HG02852 (cell line): ENCODE measurements around the gene AMPD3.

Source experiments
- ATAC-seq: cut with Tn5 transposase; IDR thresholded peaks from one replicate; pipeline ENCODE4 v1.9.1; 2021; ENCODE audit warnings: mild to moderate bottlenecking, moderate library complexity; ENCODE audit not compliant: unreplicated experiment

The AMPD3 gene

DNA sequence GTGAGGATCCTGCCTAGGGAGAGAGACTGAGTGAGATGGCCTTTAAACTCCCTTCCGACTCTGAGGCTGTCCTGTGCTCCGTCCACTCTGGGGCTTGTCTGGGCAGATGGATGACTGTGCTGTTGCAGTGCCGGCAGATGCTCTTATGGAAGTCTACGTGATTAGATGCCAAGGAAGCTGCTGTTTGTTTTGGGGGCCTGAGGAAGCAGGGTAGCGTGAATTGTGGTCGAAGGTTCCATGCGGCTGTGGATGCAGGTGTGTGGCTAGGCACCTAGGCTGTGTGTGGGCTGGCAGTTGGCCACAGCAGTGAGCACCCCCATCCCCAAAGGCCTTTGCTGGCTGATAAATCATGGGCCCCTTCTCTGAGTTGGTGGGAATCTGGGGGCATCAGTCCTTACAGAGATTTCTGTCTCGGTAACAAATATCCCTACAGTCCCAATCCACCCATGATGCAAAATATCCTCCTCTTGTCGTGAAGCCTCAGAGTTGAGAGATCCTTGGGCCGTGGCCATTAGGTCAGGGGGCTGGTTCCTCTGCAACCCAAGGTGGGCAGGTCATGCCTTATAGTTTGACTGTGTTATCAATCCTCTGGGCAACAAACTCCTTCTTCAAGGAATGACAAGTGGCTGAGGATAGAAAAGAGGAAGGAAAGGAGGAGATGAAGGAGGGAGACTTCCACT lies 31.2 kb downstream of the AMPD3 start:
- ATAC-seq, result no peak

DNA sequence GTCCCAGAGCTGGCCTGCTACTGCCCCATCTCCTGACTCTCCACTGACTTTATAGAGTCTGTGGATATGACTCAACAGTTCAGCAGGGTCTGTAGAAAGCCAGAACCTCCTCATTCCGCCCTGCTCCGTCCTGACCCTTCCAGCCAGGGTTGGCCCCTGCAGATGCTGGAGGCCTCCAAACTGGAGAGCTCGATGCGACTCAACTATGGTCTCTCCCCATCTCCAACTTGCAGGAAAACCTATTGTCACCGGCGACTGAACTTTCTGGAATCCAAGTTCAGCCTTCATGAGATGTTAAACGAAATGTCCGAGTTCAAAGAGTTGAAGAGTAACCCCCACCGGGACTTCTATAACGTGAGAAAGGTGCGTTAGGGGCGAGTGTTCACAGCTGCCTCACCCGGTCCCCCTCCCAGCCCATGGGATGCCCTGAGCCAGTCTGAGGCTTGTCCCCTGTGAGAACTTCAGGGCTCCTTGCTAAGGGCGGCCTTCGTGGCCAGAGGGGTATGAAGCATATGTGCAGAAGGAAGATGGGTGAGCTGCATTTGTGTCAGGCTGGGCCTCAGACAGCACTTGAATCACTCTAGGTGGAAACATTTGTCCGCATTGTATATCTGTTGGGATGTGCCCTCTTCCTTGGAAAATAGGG lies 32.1 kb downstream of the AMPD3 start:
- no peak for ATAC-seq

DNA sequence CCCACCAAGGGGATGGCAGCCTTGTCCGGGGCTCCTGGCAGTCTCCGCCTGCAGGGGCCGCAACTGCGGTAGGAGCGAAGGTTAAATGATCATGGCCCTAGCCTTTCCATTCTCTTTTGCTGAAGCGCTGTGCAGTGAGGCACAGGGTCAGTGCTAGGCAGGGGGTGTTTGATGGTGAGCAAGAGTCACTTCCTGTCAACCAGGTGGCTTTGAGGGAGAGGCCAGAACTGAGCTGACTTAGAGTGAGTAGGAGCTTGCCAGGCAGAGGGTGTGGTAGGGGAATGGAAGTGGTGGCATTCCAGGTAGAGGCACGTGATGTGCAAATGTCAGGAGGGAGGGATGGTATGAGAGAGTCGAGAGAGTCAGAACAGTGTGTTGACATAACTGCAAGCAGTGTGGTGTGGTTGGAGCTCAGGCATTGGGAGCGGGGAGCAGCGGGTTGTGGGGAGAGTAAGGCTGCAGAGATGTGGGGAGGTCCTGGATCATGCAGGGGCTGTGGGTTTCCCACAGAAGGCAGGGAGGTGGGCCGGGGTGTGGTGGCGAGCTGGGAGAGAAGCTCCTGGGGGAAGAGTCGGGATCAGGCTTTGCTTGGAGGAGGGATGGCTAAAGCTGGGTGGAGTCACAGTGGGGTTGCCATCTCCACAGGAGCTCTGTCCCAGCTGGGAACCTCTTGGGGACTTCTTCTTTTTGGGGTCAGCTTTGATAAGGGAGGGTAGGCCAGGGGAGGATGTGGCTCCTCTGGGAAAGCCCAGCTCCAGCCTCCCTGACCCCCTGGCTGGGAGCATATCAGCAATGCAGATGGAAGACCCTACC lies 33.3 kb downstream of the AMPD3 start:
- ATAC-seq, result peak; percentile 3

DNA sequence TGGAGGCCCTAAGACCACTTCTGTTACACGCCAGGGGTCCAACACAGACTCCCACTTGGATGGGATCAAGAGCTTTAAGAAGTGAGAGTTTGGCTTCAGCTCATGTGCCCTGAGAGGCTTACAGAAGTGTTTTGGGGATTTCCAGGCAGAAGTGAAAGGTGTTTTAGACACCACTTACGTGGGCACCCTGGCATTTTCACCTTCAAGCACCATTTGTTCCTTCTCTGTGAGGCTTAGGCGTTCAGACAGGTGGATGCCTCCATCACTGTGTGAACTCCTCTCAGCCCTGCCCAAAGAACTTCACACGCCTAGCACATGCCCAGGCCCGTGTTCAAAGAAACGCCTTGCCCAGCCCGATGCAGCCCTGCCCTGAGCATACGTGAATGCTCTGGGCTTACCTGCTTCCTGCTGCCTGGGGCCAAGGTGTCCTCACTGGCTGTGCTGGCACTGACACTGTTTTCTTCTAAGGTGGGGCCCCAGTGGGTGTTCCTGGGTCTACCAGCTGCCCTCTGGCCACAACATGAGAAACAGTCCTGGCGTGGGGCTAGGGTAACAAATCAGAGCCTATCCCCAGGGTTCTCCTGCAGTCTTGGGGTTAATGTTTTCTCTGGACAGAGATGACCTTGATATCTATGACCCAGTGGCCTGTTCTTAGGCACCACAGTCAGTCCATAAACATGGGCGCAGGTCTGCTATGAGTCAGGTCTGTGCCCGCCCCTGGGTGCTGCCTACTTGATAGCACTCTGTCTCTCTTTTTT lies 34.0 kb downstream of the AMPD3 start:
- ATAC-seq, result peak; percentile 54

DNA sequence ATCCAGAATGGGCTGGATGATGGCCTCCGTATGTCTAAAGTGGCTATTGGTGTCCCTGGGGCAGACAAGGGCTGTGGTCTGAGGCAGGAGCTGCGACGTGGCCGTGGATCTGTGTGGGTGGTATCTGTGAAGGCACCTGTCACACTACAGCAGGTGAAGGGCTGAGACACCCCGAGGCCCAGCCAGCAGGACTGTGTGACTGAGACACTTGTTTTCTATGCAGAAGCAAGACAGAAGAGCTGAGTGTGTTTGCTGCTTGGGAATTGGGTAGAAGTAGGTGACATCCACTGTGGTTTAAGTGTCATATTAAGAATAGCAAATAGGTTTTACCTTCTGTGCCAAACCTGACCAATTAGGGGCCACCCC lies 35.0 kb downstream of the AMPD3 start:
- no peak for ATAC-seq

DNA sequence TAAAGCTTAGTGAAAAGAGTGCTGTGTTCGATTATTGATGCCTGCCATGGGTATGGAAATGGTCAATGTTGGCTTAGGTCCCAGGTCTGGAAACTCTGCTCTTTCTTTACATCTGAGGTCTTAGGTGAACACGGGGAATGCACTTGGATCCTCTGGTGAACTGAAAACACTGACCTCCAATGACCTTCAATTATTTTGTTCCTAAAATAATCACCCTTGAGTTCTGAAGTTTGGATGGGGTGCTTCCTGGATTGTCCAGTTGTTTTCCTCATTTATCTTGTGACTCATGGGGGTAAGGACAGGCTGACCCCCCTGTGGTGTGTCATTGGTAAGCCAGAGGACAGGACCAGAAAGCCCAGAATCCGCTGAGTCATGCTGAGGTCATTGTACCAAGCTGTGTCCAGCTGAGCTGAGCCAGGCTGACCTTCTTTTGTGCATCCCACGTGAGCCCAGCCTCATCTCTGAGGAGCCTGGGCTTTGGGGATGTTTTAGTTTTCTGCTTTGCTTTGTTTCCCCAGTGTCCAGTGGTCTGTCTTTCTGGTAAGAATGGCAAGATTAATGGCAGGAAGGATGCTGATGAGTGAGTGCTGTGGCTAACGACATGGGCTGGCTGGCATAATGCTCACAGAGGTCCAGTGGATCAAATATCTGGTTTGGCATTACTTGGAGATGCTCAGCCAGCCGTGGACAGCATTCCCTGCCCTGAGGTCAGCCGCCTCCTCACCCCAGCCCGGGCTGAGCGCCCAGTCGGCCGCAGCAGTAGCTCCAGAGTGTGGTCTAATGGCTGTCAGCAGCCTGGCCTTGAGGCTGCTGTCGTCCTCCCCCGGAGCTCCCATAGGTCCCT lies 35.6 kb downstream of the AMPD3 start:
- ATAC-seq, result no peak

DNA sequence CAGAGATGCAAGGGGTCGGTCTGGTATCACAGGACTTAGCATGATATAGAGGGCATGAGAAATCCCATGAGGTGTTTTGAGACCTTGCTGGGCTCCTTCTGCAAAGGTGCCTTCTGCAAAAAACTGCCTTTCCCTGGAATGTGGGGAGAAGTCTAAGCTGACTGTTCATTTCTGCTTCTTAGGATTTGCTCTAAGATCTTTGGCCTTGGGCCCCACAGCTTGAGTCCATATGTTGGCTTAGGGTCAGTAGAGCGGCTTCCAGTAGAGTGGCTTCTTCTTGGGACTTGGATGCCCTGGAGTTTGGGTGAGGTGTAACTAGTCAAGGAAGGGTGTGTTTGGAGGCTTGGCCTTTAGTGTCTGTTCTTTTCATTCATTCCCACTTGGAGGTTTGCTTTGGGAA lies 37.0 kb downstream of the AMPD3 start:
- no peak for ATAC-seq

DNA sequence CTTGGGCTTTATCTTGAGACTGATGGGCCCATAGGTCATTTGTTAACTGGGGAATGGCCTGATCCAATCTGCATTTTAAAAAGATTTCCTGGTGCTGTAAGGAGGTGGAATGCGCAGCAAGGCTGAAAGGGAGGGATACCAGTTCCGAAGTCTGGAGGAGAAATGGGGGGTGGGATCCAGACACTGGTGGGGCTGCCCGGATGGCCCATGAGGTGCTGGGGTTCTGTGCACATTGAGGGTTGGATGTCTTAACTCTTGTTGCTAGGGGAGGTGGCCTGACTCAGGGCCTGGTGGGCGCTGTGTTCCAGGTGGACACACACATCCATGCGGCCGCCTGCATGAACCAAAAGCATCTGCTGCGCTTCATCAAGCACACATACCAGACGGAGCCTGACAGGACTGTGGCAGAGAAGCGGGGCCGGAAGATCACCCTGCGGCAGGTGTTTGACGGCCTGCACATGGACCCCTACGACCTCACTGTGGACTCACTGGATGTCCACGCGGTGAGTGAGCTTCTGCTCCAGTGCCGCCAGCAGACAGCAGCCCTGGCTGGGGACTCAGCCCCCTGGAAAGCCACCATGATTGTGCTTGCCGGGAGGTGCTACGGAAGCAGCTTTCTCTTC lies 38.1 kb downstream of the AMPD3 start:
- ATAC-seq, result no peak

DNA sequence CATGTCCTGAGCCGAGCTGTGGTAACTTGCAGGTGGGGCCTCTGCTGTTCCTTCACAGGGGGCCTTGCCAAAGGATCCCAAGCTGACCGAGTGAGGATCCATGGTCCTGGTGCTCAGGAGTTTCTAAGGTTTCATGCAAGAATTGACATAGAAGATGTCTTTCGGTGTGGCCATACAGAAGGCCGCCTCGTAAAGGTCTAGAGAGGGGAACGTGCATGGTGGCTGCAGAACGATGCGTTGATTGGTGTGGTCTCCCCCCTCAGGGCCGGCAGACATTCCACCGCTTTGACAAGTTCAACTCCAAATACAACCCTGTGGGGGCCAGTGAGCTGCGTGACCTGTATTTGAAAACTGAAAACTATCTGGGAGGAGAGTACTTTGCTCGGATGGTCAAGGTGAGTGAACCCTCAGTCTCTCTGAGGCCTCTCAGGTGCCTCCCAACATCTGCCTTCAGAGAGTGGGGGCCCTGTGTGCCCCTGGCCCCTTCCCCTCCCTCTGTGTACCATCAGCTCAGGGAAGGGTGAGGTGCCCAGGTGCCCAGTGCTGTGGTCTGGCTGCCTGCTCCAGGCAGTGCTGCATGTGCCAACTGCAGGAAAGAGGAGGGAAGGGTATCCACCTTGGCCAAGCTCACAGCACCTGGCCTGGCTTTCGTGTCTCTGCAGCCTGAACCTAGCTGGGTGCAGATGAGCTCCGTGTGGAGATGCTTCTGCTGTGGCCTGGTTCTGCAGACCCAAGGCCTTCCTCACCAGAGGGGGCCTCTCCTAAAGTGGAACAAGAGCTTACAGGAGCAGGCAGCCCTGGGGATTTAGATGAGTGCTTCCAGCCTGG lies 39.8 kb downstream of the AMPD3 start:
- ATAC-seq, result no peak

DNA sequence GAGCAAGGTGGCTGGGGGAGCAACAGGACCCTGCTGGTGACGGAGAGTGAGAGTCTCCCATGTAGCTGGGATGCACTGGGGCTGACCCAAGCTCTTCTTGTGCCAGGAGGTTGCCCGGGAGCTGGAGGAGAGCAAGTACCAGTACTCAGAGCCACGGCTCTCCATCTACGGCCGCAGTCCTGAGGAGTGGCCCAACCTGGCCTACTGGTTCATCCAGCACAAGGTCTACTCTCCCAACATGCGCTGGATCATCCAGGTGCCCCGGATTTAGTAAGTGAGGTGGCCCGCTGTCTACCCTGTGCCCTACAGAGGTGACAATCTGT lies 40.4 kb downstream of the AMPD3 start:
- no peak for ATAC-seq

DNA sequence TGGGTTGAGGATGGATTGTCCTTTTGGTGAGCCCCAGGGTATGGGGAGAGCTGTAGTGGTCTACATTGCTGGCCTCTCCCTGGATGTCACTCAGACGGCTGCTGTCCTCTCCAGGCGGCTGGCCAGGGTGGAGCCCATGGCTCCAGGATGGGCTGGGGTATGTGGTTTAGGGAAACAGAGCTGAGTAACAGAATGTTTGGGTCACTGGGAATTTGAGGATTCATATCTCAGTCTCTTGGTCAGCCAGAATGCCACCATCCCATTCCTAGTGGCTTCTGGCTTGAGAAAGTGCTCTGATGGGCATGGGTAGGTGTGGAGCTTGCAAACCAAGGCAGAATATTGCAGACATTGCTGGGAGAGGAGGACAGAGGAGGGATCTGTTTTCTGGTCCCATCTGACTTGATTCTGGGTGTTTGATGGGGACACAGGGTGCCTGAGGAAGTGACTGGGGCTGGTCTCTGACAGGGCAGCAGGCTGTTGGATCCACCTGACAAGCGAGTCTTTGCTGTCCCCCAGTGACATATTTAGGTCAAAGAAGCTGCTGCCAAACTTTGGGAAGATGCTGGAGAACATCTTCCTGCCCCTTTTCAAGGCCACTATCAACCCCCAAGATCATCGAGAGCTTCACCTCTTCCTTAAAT lies 41.4 kb downstream of the AMPD3 start:
- no peak for ATAC-seq

DNA sequence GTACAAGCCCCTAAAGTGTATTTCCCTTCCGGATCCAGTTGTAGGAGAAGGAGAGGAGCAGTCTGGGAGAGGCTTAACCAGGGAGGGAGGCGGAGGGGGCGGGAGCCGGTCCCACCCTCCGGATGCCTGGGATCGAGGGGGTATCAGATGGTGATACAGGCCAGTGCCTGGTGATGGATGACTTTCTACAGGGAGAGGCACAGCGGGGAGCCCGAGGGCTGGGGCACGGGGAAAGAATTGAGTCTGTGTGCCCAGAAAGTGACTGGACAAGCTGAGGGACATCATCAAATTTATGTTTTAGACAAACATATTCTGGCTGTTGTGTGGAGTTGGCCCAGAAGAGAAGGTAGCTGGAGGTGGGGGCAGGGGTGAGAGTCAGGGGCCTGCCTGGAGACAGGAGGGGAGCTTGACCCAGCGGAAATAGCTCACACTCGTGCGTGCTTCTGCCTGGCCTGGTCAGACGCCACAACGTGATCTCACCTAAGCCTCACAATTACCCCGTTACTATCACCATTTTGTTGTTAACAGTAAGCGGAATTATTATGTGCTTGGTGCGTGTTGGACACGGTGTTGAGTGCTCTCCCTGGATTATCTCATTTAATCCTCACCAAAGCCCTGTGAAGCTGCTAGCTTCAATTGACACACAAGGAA lies 42.4 kb downstream of the AMPD3 start:
- no peak for ATAC-seq

DNA sequence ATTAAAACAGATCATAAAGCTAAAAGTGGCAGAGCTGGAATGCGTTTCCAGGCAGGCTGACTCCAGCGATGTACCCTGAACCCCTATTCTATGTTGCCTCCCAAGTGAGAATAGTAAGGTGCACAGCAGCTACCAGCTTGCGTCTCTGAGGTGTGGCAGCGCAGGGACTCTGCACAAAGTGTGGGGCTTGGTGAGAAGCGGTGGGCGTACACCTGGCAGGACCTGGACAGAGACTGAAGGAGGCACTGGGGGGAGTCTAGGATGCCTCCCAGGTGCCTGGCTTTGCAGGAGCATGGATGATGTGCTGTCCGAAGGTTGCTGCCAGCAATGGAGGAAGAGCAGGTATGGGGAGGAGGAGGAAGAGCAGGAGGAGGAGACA lies 42.9 kb downstream of the AMPD3 start:
- no peak for ATAC-seq

DNA sequence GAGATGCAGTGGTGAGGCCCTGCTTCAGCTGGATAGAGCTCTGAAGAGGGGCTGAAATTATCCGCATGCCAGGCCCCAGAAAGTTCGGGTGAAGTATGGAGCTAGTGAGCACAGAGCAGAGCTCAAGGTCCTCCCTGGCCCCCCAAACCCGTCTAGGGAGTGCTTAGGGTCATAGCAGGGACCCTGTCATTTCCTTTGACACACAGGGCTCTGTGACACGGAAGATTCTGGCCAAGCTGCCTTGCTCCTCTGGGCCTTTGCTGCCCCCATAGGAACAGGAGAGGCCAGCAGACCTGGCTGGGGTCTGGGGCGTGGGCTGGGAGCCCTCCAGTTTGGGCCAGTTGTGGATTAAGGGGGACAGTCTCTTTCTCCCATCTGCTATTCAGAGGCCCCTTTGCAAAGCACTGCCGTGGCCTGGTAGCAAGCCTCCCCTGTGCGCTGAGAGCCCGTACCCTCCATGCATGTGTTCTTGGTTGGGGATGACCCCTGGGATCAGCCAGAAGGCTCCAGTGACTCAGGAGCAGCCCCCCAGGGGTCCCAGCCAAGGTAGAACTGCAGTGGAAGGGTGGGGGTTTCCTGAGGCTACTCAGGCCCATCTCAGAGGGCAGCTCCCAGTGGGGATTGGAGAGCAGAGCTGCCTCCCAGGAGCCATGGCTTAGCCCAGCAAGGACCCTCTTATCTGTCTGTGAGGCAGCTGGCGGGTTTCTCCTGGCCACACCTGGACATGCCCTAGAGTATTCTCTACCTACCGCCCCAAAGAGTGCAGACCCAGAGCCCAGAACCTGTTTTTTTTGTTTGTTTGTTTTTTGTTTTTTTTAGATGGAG lies 43.6 kb downstream of the AMPD3 start:
- ATAC-seq, result no peak

DNA sequence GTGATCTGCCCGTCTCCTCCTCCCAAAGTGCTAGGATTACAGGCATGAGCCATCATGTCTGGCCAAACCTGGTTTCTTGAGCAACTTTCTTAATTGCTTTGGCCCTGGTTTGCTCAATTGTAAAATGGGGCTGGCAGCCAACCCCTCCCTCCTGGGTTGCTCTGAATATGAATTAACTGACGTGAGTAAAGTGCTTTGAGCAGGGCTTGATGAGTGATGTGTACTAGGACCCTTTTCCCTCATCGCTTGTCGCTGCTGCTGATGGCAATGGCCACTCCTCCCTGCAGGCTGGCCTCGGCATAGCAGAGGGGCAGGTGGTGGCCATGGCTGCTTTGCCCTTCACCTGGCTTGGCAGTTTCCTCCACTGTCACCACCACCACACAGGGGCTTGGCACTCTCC lies 44.4 kb downstream of the AMPD3 start:
- no peak for ATAC-seq

DNA sequence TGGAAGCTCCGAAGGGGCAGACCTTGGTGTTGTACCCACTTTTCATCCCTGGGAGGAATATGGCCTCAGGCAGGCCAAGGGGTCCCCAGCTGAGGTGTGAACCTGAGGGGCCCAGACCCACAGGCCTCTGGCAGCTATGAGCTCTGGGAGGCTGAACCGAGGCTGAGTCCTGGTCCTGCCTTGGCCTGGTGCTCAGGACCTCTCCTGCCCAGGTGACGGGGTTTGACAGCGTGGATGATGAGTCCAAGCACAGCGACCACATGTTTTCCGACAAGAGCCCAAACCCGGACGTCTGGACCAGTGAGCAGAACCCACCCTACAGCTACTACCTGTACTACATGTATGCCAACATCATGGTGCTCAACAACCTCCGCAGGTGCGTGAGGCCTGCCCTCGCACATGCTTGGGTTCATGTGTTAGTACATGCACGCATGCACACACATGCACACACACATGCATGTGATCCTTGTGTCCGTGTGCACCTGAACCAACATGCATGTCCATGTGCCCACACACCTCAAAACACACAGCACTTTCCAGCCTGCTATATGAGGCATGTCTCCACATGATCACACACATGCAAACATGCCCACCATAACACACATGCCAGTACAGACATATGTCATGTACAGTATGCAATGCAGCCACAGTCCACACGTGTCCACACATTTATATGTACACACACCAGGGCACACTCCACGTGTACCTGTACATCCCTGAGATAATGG lies 45.0 kb downstream of the AMPD3 start:
- ATAC-seq, result no peak
